ENCODE data around the gene KRT12. TPM values are rescaled to one million over a fixed set of nuclear protein-coding genes. Genes with fewer than 3 reads are reported as not detected.

KRT12 gene
- total RNA-seq, 1 donor from 2014 or later, result not detected

- Mint-ChIP-seq H3K27me3 (peaks cover 2% of the 10 kb centered on the region), H3K36me3 (ENCODE audit: insufficient read depth) (peaks cover 5% of the 10 kb centered on the region), H3K4me3 (ENCODE audit: low read depth) (no peak overlapping the region), H3K27ac (no peak overlapping the region), H3K9me3 (ENCODE audit: low read depth) (peaks cover 4% of the 10 kb centered on the region), H3K4me1 (ENCODE audit: low read depth) (no peaks in the 10 kb centered on the region)
- no peak for DNase-seq (ENCODE audit: low spot score, unreplicated experiment)
- no peak for TF ChIP-seq CTCF (IDR thresholded peaks at IDR 0.05; ENCODE audit: unreplicated experiment)
Observed at GRCh38 chr17:40832840-40833239, 34.2 kb downstream of the KRT12 start.

GRCh38 chr17:40830085-40830776 lies 36.8 kb downstream of the KRT12 start:
- H3K27me3 Mint-ChIP-seq, result peaks cover 24% of the 10 kb centered on the region
- no peak overlapping the region for H3K27ac Mint-ChIP-seq
- no peaks in the 10 kb centered on the region for H3K4me1 Mint-ChIP-seq (ENCODE audit: low read depth)
- peaks cover 3% of the 10 kb centered on the region for H3K36me3 Mint-ChIP-seq (ENCODE audit: insufficient read depth)
- peaks cover 4% of the 10 kb centered on the region for H3K9me3 Mint-ChIP-seq (ENCODE audit: low read depth)
- TF ChIP-seq CTCF (IDR thresholded peaks at IDR 0.05; ENCODE audit: unreplicated experiment), result no peak
- H3K4me3 Mint-ChIP-seq (ENCODE audit: low read depth), result no peak overlapping the region
- no peak for DNase-seq (ENCODE audit: low spot score, unreplicated experiment)

GRCh38 chr17:40828454-40829044 lies 38.5 kb downstream of the KRT12 start:
- Mint-ChIP-seq H3K27me3 (peaks cover 33% of the 10 kb centered on the region), H3K4me3 (ENCODE audit: low read depth) (no peak overlapping the region)
- TF ChIP-seq CTCF (IDR thresholded peaks at IDR 0.05; ENCODE audit: unreplicated experiment), result no peak

GRCh38 chr17:40827746-40828453 lies 39.1 kb downstream of the KRT12 start:
- no peak for TF ChIP-seq CTCF (IDR thresholded peaks at IDR 0.05; ENCODE audit: unreplicated experiment)
- Mint-ChIP-seq H3K4me3 (ENCODE audit: low read depth) (no peak overlapping the region), H3K27ac (no peak overlapping the region), H3K4me1 (ENCODE audit: low read depth) (no peaks in the 10 kb centered on the region), H3K36me3 (ENCODE audit: insufficient read depth) (no peaks in the 10 kb centered on the region), H3K27me3 (peaks cover 34% of the 10 kb centered on the region), H3K9me3 (ENCODE audit: low read depth) (peaks cover 4% of the 10 kb centered on the region)
- DNase-seq (ENCODE audit: low spot score, unreplicated experiment), result no peak

More at GRCh38 chr17:40828454-40829044, 38.5 kb downstream of the KRT12 start:
- Mint-ChIP-seq H3K27ac (no peak overlapping the region), H3K36me3 (ENCODE audit: insufficient read depth) (no peaks in the 10 kb centered on the region), H3K9me3 (ENCODE audit: low read depth) (peaks cover 4% of the 10 kb centered on the region), H3K4me1 (ENCODE audit: low read depth) (no peaks in the 10 kb centered on the region)
- DNase-seq (ENCODE audit: low spot score, unreplicated experiment), result no peak

- no peak for DNase-seq (ENCODE audit: low spot score, unreplicated experiment)
- H3K9me3 Mint-ChIP-seq (ENCODE audit: low read depth), result peaks cover 4% of the 10 kb centered on the region
- TF ChIP-seq CTCF (IDR thresholded peaks at IDR 0.05; ENCODE audit: unreplicated experiment), result no peak
- H3K4me3 Mint-ChIP-seq (ENCODE audit: low read depth), result no peak overlapping the region
- H3K36me3 Mint-ChIP-seq (ENCODE audit: insufficient read depth), result no peaks in the 10 kb centered on the region
- H3K27me3 Mint-ChIP-seq, result peaks cover 34% of the 10 kb centered on the region
- no peak overlapping the region for H3K27ac Mint-ChIP-seq
- H3K4me1 Mint-ChIP-seq (ENCODE audit: low read depth), result no peaks in the 10 kb centered on the region
Observed at GRCh38 chr17:40825599-40825998, 41.4 kb downstream of the KRT12 start.
